ENCODE measurements around the gene ETV2.

DNA sequence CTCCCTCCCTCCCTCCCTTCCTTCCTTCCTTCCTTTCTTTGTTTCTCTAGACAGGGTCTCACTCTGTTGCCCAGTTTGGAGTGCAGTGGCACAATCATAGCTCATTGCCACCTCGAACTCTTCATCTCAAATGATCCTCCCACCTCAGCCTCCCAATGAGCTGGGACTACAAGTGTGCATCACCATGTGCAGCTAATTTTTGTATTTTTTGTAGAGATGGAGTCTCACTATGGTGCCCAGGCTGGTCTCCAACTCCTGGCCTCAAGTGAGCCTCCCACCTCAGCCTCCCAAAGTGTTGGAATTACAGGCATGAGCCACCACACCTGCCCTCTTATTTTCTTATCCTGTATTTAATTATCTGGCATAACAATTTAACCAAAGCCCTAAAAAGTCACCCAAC lies 29.1 kb downstream of the ETV2 start:
- TF ChIP-seq, protein P1, sequence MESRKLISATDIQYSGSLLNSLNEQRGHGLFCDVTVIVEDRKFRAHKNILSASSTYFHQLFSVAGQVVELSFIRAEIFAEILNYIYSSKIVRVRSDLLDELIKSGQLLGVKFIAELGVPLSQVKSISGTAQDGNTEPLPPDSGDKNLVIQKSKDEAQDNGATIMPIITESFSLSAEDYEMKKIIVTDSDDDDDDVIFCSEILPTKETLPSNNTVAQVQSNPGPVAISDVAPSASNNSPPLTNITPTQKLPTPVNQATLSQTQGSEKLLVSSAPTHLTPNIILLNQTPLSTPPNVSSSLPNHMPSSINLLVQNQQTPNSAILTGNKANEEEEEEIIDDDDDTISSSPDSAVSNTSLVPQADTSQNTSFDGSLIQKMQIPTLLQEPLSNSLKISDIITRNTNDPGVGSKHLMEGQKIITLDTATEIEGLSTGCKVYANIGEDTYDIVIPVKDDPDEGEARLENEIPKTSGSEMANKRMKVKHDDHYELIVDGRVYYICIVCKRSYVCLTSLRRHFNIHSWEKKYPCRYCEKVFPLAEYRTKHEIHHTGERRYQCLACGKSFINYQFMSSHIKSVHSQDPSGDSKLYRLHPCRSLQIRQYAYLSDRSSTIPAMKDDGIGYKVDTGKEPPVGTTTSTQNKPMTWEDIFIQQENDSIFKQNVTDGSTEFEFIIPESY (IDR thresholded peaks at IDR 0.05): no peak
- TF ChIP-seq RAD21 (IDR thresholded peaks at IDR 0.05): no peak
- TF ChIP-seq, protein P2, sequence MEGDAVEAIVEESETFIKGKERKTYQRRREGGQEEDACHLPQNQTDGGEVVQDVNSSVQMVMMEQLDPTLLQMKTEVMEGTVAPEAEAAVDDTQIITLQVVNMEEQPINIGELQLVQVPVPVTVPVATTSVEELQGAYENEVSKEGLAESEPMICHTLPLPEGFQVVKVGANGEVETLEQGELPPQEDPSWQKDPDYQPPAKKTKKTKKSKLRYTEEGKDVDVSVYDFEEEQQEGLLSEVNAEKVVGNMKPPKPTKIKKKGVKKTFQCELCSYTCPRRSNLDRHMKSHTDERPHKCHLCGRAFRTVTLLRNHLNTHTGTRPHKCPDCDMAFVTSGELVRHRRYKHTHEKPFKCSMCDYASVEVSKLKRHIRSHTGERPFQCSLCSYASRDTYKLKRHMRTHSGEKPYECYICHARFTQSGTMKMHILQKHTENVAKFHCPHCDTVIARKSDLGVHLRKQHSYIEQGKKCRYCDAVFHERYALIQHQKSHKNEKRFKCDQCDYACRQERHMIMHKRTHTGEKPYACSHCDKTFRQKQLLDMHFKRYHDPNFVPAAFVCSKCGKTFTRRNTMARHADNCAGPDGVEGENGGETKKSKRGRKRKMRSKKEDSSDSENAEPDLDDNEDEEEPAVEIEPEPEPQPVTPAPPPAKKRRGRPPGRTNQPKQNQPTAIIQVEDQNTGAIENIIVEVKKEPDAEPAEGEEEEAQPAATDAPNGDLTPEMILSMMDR (IDR thresholded peaks at IDR 0.05; ENCODE audit: low read depth, low read length, missing input control): no peak
- no peak for TF ChIP-seq GABPA (IDR thresholded peaks at IDR 0.05 in 1 of 2, conservative IDR thresholded peaks at IDR 0.05 in 1 of 2)
- TF ChIP-seq, protein P3, sequence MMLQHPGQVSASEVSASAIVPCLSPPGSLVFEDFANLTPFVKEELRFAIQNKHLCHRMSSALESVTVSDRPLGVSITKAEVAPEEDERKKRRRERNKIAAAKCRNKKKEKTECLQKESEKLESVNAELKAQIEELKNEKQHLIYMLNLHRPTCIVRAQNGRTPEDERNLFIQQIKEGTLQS (IDR thresholded peaks at IDR 0.05): no peak
- TF ChIP-seq, protein P4, sequence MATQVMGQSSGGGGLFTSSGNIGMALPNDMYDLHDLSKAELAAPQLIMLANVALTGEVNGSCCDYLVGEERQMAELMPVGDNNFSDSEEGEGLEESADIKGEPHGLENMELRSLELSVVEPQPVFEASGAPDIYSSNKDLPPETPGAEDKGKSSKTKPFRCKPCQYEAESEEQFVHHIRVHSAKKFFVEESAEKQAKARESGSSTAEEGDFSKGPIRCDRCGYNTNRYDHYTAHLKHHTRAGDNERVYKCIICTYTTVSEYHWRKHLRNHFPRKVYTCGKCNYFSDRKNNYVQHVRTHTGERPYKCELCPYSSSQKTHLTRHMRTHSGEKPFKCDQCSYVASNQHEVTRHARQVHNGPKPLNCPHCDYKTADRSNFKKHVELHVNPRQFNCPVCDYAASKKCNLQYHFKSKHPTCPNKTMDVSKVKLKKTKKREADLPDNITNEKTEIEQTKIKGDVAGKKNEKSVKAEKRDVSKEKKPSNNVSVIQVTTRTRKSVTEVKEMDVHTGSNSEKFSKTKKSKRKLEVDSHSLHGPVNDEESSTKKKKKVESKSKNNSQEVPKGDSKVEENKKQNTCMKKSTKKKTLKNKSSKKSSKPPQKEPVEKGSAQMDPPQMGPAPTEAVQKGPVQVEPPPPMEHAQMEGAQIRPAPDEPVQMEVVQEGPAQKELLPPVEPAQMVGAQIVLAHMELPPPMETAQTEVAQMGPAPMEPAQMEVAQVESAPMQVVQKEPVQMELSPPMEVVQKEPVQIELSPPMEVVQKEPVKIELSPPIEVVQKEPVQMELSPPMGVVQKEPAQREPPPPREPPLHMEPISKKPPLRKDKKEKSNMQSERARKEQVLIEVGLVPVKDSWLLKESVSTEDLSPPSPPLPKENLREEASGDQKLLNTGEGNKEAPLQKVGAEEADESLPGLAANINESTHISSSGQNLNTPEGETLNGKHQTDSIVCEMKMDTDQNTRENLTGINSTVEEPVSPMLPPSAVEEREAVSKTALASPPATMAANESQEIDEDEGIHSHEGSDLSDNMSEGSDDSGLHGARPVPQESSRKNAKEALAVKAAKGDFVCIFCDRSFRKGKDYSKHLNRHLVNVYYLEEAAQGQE (IDR thresholded peaks at IDR 0.05): no peak
- TF ChIP-seq TAF1 (conservative IDR thresholded peaks at IDR 0.05): no peak
- TF ChIP-seq FOXA1 (IDR thresholded peaks at IDR 0.05): no peak
- TF ChIP-seq SP1 (IDR thresholded peaks at IDR 0.05): no peak
- TF ChIP-seq HNF4G (IDR thresholded peaks at IDR 0.05): no peak
- TF ChIP-seq, protein P5, sequence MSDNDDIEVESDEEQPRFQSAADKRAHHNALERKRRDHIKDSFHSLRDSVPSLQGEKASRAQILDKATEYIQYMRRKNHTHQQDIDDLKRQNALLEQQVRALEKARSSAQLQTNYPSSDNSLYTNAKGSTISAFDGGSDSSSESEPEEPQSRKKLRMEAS (IDR thresholded peaks at IDR 0.05): no peak
- no peak for TF ChIP-seq JUND (IDR thresholded peaks at IDR 0.05)
- no peak for TF ChIP-seq YY1 (IDR thresholded peaks at IDR 0.05)
- TF ChIP-seq HNF4A (conservative IDR thresholded peaks at IDR 0.05): no peak

All from liver (tissue), 3 donors.